ENCODE data around the gene UNKL. TPM values are rescaled to one million over a fixed set of nuclear protein-coding genes. Genes with fewer than 3 reads are reported as not detected.

Gene UNKL
- total RNA-seq, 1 experiment from 2014 or later = 18.8 TPM

- Histone ChIP-seq H3K4me1 (ENCODE audit: insufficient read depth, low read length) (no peaks in the 10 kb centered on the region; the same call in 1 of the 2 replicates), H3K4me2 (ENCODE audit: low read length) (no peak overlapping the region), H3K9me2 (replicated peaks; ENCODE audit: low read length) (no peaks in the 10 kb centered on the region), H3F3A (ENCODE audit: low read length, unreplicated experiment) (no peaks in the 10 kb centered on the region), H4K20me1 (ENCODE audit: low read length) (no peaks in the 10 kb centered on the region), H3K27ac (ENCODE audit: low read length) (no peak overlapping the region), H3K9me3 (ENCODE audit: low read length) (no peaks in the 10 kb centered on the region), H3K79me2 (ENCODE audit: low read length) (peaks cover 24% of the 10 kb centered on the region), H3K4me3 (ENCODE audit: low read length) (no peak overlapping the region), H3K27me3 (ENCODE audit: low read length) (no peaks in the 10 kb centered on the region), H2AFZ (ENCODE audit: low read length) (no peak overlapping the region), H3K9ac (ENCODE audit: low read length) (no peak overlapping the region), H3K36me3 (ENCODE audit: low read depth, low read length) (no peaks in the 10 kb centered on the region)
- ChIA-PET CTCF (no interaction called here), POLR2A (ENCODE audit: unreplicated experiment) (no interaction called here)
- no peak for TF ChIP-seq EZH2phosphoT487 (IDR thresholded peaks at IDR 0.05; ENCODE audit: borderline replicate concordance, low read length)
- TF ChIP-seq EZH2 (IDR thresholded peaks at IDR 0.05; ENCODE audit: low read length, unreplicated experiment) = no peak
- no peak for TF ChIP-seq CTCF (conservative IDR thresholded peaks at IDR 0.05; ENCODE audit: low read depth, low read length)
- intact Hi-C loops (cut with micrococcal nuclease) = no loop called here
- no TSS peak for BruUV-seq (replicated peaks)
- DNase-seq (no peak), ATAC-seq (no peak)
These were observed 66.5 kb downstream of the UNKL start for GRCh38 chr16:1347962-1348361.

- Histone ChIP-seq H2AFZ (ENCODE audit: low read length) (no peak overlapping the region), H3K9me3 (ENCODE audit: low read length) (no peaks in the 10 kb centered on the region), H3K27ac (ENCODE audit: low read length) (no peak overlapping the region), H3K4me3 (ENCODE audit: low read length) (no peak overlapping the region), H4K20me1 (ENCODE audit: low read length) (no peaks in the 10 kb centered on the region), H3K4me2 (ENCODE audit: low read length) (no peak overlapping the region), H3K9ac (ENCODE audit: low read length) (no peak overlapping the region), H3K36me3 (ENCODE audit: low read depth, low read length) (no peaks in the 10 kb centered on the region), H3K9me2 (replicated peaks; ENCODE audit: low read length) (no peaks in the 10 kb centered on the region), H3F3A (ENCODE audit: low read length, unreplicated experiment) (no peaks in the 10 kb centered on the region), H3K4me1 (ENCODE audit: insufficient read depth, low read length) (no peaks in the 10 kb centered on the region; the same call in 1 of the 2 replicates), H3K27me3 (ENCODE audit: low read length) (no peaks in the 10 kb centered on the region), H3K79me2 (ENCODE audit: low read length) (peaks cover 18% of the 10 kb centered on the region)
- TF ChIP-seq CTCF (conservative IDR thresholded peaks at IDR 0.05; ENCODE audit: low read depth, low read length) (no peak), EZH2phosphoT487 (IDR thresholded peaks at IDR 0.05; ENCODE audit: borderline replicate concordance, low read length) (no peak), EZH2 (IDR thresholded peaks at IDR 0.05; ENCODE audit: low read length, unreplicated experiment) (no peak)
- intact Hi-C loops (cut with micrococcal nuclease) = no loop called here
- CTCF ChIA-PET = no interaction called here
- POLR2A ChIA-PET (ENCODE audit: unreplicated experiment) = no interaction called here
- BruUV-seq (replicated peaks) = no TSS peak
- ATAC-seq (no peak), DNase-seq (no peak)
These were observed 67.1 kb downstream of the UNKL start for GRCh38 chr16:1347286-1347855.

- intact Hi-C loops (cut with micrococcal nuclease) = no loop called here
- CTCF ChIA-PET = no interaction called here
- BruUV-seq (replicated peaks) = no TSS peak
These were observed 67.8 kb downstream of the UNKL start for GRCh38 chr16:1346422-1347285.

More at GRCh38 chr16:1346422-1347285, 67.8 kb downstream of the UNKL start:
- Histone ChIP-seq H3K9me2 (replicated peaks; ENCODE audit: low read length) (no peaks in the 10 kb centered on the region), H3K9ac (ENCODE audit: low read length) (no peak overlapping the region), H3K4me2 (ENCODE audit: low read length) (no peak overlapping the region), H3K79me2 (ENCODE audit: low read length) (peaks cover 12% of the 10 kb centered on the region), H3K27ac (ENCODE audit: low read length) (no peak overlapping the region), H3K36me3 (ENCODE audit: low read depth, low read length) (no peaks in the 10 kb centered on the region), H3K9me3 (ENCODE audit: low read length) (no peaks in the 10 kb centered on the region), H4K20me1 (ENCODE audit: low read length) (no peaks in the 10 kb centered on the region), H3K4me1 (ENCODE audit: insufficient read depth, low read length) (no peaks in the 10 kb centered on the region; the same call in 1 of the 2 replicates), H3K4me3 (ENCODE audit: low read length) (no peak overlapping the region), H2AFZ (ENCODE audit: low read length) (no peak overlapping the region), H3K27me3 (ENCODE audit: low read length) (no peaks in the 10 kb centered on the region), H3F3A (ENCODE audit: low read length, unreplicated experiment) (no peaks in the 10 kb centered on the region)
- ATAC-seq = no peak
- DNase-seq = no peak
- POLR2A ChIA-PET (ENCODE audit: unreplicated experiment) = no interaction called here
- TF ChIP-seq CTCF (conservative IDR thresholded peaks at IDR 0.05; ENCODE audit: low read depth, low read length) = 0 out of 2 replicates have a peak, but pooled peaks have one; percentile 20
- no peak for TF ChIP-seq EZH2 (IDR thresholded peaks at IDR 0.05; ENCODE audit: low read length, unreplicated experiment)
- no peak for TF ChIP-seq EZH2phosphoT487 (IDR thresholded peaks at IDR 0.05; ENCODE audit: borderline replicate concordance, low read length)
